ENCODE data around the gene IPCEF1.

- TF ChIP-seq, protein P1, sequence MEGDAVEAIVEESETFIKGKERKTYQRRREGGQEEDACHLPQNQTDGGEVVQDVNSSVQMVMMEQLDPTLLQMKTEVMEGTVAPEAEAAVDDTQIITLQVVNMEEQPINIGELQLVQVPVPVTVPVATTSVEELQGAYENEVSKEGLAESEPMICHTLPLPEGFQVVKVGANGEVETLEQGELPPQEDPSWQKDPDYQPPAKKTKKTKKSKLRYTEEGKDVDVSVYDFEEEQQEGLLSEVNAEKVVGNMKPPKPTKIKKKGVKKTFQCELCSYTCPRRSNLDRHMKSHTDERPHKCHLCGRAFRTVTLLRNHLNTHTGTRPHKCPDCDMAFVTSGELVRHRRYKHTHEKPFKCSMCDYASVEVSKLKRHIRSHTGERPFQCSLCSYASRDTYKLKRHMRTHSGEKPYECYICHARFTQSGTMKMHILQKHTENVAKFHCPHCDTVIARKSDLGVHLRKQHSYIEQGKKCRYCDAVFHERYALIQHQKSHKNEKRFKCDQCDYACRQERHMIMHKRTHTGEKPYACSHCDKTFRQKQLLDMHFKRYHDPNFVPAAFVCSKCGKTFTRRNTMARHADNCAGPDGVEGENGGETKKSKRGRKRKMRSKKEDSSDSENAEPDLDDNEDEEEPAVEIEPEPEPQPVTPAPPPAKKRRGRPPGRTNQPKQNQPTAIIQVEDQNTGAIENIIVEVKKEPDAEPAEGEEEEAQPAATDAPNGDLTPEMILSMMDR (IDR thresholded peaks at IDR 0.05): no peak
- TF ChIP-seq EP300 (IDR thresholded peaks at IDR 0.05; ENCODE audit: low read depth) (no peak), POLR2A (IDR thresholded peaks at IDR 0.05) (no peak)
Observed at GRCh38 chr6:154314084-154314483, 42.5 kb downstream of the IPCEF1 start.

Measured in transverse colon (tissue), 3 donors.